Omental fat pad (tissue), 4 donors: ENCODE data around the gene GPR161. TPM values are rescaled to one million over a fixed set of nuclear protein-coding genes. Genes with fewer than 3 reads are reported as not detected.
A peak's percentile ranks its signal among the peaks of the same experiment; 100 is the strongest.

Source experiments
- ATAC-seq: fragments of 150-250 bp; one replicate; pipeline ENCODE4 v1.9.1; 2016; ENCODE audit warnings: mild to moderate bottlenecking, moderate library complexity; ENCODE audit not compliant: low FRiP score
- DNase-seq: peaks from one replicate; pipeline ENCODE4 v3.0.0-alpha.2; 2019; ENCODE audit warnings: low spot score
- total RNA-seq, 4 donors: library from RNA; depleted of rRNA; stranded (reverse); fragments of >200 nt; gene quantifications; one replicate each; pipeline ENCODE4 v1.1.0, GENCODE V29; 2016
- TF ChIP-seq, protein P1 (sequence below), 3 donors: fragments of 450-650 bp; IDR thresholded peaks; one replicate each; pipeline ENCODE4 v1.5.1; 2016 to 2017; ENCODE audit warnings: antibody characterized with exemption in 3 of 3, mild to moderate bottlenecking in 3 of 3, moderate library complexity in 2 of 3

Gene GPR161
- total RNA-seq, 4 donors from 2014 or later, result 4.0 to 8.0 (median 5.9) TPM

DNA sequence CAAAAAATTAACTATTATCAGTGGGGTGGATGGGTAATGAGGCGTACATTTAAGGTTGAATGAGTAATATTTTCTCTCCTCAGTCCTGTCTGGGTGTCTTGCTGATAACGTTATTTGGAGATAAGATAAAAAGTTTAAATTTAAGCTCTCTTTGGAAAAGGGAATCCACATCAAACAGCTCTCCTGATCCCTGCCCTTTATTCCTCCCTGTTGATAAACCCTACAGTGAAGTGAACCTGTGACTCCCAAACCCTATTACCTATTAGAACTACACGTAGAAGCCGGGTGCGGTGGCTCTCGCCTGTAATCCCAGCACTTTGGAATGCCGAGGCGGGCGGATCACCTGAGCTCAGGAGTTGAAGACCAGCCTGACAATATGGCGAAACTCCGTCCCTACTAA, 9.9 kb upstream of the GPR161 start:
- TF ChIP-seq, protein P1, sequence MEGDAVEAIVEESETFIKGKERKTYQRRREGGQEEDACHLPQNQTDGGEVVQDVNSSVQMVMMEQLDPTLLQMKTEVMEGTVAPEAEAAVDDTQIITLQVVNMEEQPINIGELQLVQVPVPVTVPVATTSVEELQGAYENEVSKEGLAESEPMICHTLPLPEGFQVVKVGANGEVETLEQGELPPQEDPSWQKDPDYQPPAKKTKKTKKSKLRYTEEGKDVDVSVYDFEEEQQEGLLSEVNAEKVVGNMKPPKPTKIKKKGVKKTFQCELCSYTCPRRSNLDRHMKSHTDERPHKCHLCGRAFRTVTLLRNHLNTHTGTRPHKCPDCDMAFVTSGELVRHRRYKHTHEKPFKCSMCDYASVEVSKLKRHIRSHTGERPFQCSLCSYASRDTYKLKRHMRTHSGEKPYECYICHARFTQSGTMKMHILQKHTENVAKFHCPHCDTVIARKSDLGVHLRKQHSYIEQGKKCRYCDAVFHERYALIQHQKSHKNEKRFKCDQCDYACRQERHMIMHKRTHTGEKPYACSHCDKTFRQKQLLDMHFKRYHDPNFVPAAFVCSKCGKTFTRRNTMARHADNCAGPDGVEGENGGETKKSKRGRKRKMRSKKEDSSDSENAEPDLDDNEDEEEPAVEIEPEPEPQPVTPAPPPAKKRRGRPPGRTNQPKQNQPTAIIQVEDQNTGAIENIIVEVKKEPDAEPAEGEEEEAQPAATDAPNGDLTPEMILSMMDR (IDR thresholded peaks at IDR 0.05), result no peak
- ATAC-seq (no peak), DNase-seq (no peak)

DNA sequence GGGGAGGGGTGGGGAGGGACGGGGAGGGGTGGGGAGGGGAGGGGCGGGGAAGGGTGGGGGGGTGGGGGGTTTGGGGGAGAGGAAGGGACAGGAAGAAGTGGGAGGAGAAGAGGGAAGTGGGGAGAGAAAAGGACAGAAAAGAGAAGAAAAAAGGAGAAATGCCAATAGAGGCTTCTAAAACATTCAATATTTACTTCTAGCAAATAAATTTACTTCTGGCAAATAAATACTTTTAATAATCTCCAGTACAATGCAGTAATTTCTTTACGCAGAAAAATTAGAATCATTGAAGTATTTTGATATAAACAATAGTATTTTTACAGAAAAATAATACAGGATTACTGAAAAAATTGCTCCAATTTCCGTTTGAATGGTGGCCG, 9.4 kb upstream of the GPR161 start:
- TF ChIP-seq, protein P1 (IDR thresholded peaks at IDR 0.05), result no peak

DNA sequence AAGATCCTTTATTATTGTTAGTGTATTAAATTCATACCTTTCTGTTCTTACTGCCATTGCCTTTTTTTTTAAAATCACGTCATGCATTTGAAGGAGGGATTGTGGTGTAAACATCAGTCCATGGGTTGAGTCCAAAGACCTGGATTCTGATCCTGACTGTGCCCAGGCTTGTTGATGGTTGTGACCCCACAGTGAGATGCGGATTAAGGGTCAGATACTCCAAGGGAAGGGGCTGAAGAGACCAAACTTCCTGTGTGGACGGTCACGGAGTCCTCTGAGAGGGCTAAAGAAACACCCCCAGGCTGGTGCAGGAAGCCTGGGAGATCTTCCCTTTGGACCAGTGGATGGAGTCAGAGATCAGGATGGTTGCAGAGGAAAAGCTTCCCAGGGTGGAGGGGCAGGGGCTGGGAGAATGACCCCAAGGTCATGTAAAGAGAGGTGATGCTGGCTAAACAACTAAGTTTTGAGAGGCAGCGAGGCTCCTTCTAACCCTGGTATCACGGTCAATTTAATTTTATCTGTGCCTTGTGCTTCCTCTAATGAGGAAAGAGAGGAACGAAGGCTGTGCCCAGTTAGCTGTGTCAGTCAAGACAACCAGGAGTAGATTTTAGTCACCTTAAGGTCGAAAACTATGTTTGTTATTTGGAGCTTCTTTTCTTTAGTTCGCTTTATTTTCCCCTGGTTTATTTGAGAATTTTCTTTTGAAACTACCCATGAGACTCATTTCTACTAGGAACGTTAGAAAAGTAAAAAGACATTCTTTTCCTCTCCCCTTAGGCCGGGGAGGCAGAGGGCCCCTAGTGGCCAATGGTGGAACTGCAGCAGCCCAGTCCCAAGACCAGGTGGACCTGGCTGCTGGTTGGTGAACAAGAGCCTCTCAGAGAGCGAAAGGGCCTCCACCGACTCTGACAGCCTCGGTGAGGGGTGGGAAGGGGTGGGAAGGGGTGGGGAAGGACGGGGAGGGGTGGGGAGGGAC, 8.7 kb upstream of the GPR161 start:
- peak; percentile 82 for DNase-seq
- TF ChIP-seq, protein P1 (IDR thresholded peaks at IDR 0.05), result peak in 2 of 3 donors; percentile 61 to 93
- ATAC-seq, result peak; percentile 96

More for the DNA sequence above, 9.4 kb upstream of the GPR161 start:
- ATAC-seq (no peak), DNase-seq (no peak)

DNA sequence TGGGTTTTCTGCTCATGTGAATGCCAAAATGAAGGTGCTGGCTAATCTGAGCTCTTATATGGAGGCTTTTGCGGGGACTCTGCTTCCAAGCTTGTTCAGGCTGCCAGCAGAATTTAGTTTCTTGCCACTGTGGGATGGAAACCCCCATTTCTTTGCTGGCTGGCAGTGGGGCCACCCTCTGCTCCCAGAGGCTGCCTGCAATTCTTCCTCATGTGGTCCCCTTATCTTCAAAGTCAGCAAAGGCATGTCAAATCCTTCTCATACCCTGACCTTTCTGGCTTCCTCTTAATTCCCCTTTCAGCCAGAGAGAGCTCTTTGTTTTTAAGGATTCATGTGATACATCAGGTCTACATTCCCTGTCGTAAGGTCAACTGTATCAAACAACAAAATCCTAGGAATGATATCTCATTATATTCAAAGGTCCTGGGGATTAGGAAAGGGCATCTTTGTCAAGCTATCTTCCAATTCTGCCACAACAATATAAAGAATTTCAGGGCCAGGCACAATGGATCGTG, 5.2 kb upstream of the GPR161 start:
- DNase-seq, result no peak
- TF ChIP-seq, protein P1 (IDR thresholded peaks at IDR 0.05), result no peak
- ATAC-seq, result no peak

DNA sequence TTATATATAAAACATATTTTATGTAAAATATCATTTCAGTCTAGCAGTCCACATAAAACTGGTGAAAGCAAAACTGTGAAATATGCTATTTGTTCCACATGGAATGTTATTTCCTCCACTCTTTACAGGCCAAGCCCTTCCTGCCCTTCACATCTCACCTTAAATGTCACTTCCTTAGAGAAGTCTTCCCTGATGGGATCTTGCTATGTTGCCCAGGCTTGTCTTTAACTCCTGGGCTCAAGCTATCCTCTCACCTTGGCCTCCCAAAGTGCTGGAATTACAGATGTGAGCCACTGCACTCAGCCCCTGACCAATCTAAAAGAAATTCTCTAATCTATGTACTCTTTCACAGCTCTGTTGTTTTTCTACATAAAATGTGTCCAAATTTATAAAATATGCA, 2.3 kb upstream of the GPR161 start:
- TF ChIP-seq, protein P1 (IDR thresholded peaks at IDR 0.05), result no peak
- ATAC-seq (no peak), DNase-seq (no peak)

DNA sequence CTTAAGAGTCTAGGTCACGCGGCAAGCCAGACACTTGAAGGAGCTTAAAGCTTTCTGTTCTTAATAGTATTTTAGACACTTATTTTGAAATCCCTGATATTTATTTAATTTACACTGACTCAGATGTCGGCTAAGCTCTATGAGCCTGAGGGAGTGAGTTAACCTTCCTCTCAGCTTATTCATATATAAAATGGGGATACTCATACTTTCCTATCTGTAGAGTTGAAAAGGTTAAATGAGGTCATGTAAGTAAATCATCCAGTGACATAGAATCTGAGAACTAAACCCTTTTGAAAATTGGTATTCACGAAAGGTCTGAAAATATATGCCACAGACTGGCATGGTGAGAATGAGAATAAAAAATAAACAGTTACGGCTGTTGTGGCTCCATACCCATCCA, 1.4 kb upstream of the GPR161 start:
- no peak for ATAC-seq
- no peak for DNase-seq
- TF ChIP-seq, protein P1 (IDR thresholded peaks at IDR 0.05), result no peak

DNA sequence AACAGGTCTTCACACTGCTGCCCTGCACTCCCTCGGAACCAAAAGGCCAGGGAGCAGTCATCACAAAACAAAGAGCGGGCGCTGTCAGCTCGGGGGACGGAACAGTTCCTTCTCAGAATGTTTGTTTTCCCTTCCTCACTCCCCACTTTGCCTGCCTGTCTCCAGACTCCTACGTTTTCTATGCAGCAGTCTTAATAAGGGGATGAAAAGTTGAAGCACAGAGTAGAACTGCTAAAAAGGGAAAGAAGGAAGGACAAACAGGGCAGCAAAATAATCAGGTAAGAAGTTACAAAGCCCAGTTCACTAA, 738 bp upstream of the GPR161 start:
- TF ChIP-seq, protein P1 (IDR thresholded peaks at IDR 0.05), result no peak
- no peak for DNase-seq
- ATAC-seq, result no peak
